Endodermal cell (in vitro differentiated cells): Measurements from ENCODE around the gene MYRIP. TPM values are rescaled to one million over a fixed set of nuclear protein-coding genes. Genes with fewer than 3 reads are reported as not detected.

Experiments used
- DNase-seq: peaks from one replicate; pipeline ENCODE4 v3.0.0-alpha.2; 2017
- H3K27ac ChIP-seq: 2 replicates; pipeline ENCODE4 v1.5.1; 2013; ENCODE audit warnings: mild to moderate bottlenecking, low read depth, low read length, moderate library complexity
- H3K27me3 ChIP-seq: 2 replicates; pipeline ENCODE4 v1.6.1; 2013; ENCODE audit warnings: mild to moderate bottlenecking, low read length, moderate library complexity; ENCODE audit not compliant: insufficient read depth, control insufficient read depth, poor library complexity, severe bottlenecking
- H3K36me3 ChIP-seq: 2 replicates; pipeline ENCODE4 v1.7.0; 2013; ENCODE audit warnings: mild to moderate bottlenecking, low read length, moderate library complexity; ENCODE audit not compliant: control insufficient read depth, insufficient read depth
- H3K4me1 ChIP-seq: one replicate; pipeline ENCODE4 v1.7.0; 2013; ENCODE audit warnings: low read length; ENCODE audit not compliant: control insufficient read depth, insufficient read depth
- H3K4me3 ChIP-seq: 2 replicates; pipeline ENCODE4 v1.5.1; 2013; ENCODE audit warnings: mild to moderate bottlenecking, low read length, moderate library complexity
- H3K9ac ChIP-seq: 2 replicates; pipeline ENCODE4 v1.6.1; 2013; ENCODE audit warnings: mild to moderate bottlenecking, low read length, moderate library complexity; ENCODE audit not compliant: poor library complexity, severe bottlenecking; ENCODE audit errors: extremely low read depth
- H3K9me3 ChIP-seq: 2 replicates; pipeline ENCODE4 v1.6.1; 2013; ENCODE audit warnings: mild to moderate bottlenecking, low read length, moderate library complexity; ENCODE audit not compliant: control insufficient read depth
- H3K27ac Mint-ChIP-seq: 2 replicates; pipeline ENCODE4 v1.8.0; 2020; ENCODE audit warnings: mixed read lengths
- H3K27me3 Mint-ChIP-seq: 2 replicates; pipeline ENCODE4 v1.8.0; 2021; ENCODE audit warnings: mild to moderate bottlenecking, mixed read lengths; ENCODE audit not compliant: insufficient read depth
- H3K36me3 Mint-ChIP-seq: 2 replicates; pipeline ENCODE4 v1.8.0; 2020; ENCODE audit warnings: low read depth, mixed read lengths
- H3K4me1 Mint-ChIP-seq: 2 replicates; pipeline ENCODE4 v1.8.0; 2020; ENCODE audit warnings: mixed read lengths
- H3K4me3 Mint-ChIP-seq: 2 replicates; pipeline ENCODE4 v1.8.0; 2020; ENCODE audit warnings: mild to moderate bottlenecking, moderate library complexity, mixed read lengths
- H3K9me3 Mint-ChIP-seq: 2 replicates; pipeline ENCODE4 v1.8.0; 2020; ENCODE audit warnings: mild to moderate bottlenecking, mixed read lengths
- CTCF ChIP-seq: fragments of 200-600 bp; sonication (generic); conservative IDR thresholded peaks from 2 replicates; pipeline ENCODE4 v1.5.0; 2021; ENCODE audit warnings: antibody characterized with exemption, mild to moderate bottlenecking
- WGBS, 2 experiments: methylation state at CpG; one replicate each; pipeline versions ENCODE4 v1.1.5 to v1.1.7; 2013; ENCODE audit warnings: missing lambda C conversion rate in 2 of 2, mixed read lengths in 1 of 2; ENCODE audit not compliant: insufficient coverage in 1 of 2, insufficient read length in 1 of 2; 5-methylcytosine and 5-hydroxymethylcytosine counted together
- total RNA-seq, 2 donors: library from RNA; stranded (reverse); fragmentation: NEBNext Ultra II Directional in 1 of 2; extraction: Animal tissue kit (Norgen Biotek cat#: 25700) in 1 of 2; gene quantifications; 2 replicates in 1 of 2; 3 replicates in 1 of 2; pipeline ENCODE4 v1.2.1, GENCODE V29; 2021

Gene MYRIP
- total RNA-seq, 2 donors from 2014 or later: 4.3 to 4.6 TPM

GRCh38 chr3:39779511-39780230 is 29.7 kb upstream of the MYRIP start:
- Histone ChIP-seq H3K27me3 (no peaks in the 10 kb centered on the region), H3K9me3 (no peaks in the 10 kb centered on the region), H3K9ac (no peak overlapping the region), H3K4me1 (no peaks in the 10 kb centered on the region), H3K27ac (no peak overlapping the region), H3K36me3 (no peaks in the 10 kb centered on the region), H3K4me3 (no peak overlapping the region)
- Mint-ChIP-seq H3K4me1 (peaks cover 9% of the 10 kb centered on the region), H3K4me3 (no peak overlapping the region), H3K27me3 (peaks cover 2% of the 10 kb centered on the region), H3K9me3 (peaks cover 20% of the 10 kb centered on the region), H3K36me3 (no peaks in the 10 kb centered on the region), H3K27ac (no peak overlapping the region)
- 96% methylated on average over 14 to 40 of the region's 40 CpGs for WGBS, 2 experiments
- no peak for DNase-seq
- no peak for TF ChIP-seq CTCF

DNA sequence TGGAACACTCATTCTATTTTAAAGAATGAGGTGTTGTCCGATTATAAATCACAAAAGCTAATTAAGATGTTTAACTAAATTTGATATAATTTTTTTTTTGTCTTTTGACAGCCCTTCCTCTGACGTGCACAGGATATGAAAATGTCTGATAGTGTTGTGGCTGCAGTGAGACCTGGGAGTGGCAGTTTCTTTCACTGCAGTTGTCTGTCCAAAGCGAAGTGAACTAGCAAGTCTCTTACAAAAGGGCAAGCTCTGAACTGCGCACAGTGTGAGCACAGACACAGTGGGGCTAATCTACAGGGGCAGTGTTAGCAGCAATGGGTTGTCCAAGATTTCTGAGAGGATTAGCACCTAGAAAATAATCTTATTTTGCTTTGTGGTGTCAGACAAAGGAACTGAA is 29.1 kb upstream of the MYRIP start:
- H3K4me3 Mint-ChIP-seq: no peak overlapping the region
- WGBS, 2 experiments: 93 to 100% methylated on average over 1 to 4 of the region's 4 CpGs
- Histone ChIP-seq H3K9me3 (no peaks in the 10 kb centered on the region), H3K27ac (no peak overlapping the region), H3K27me3 (no peaks in the 10 kb centered on the region), H3K4me1 (no peaks in the 10 kb centered on the region), H3K36me3 (no peaks in the 10 kb centered on the region), H3K9ac (no peak overlapping the region), H3K4me3 (no peak overlapping the region)
- no peaks in the 10 kb centered on the region for H3K36me3 Mint-ChIP-seq
- peaks cover 20% of the 10 kb centered on the region for H3K9me3 Mint-ChIP-seq
- H3K4me1 Mint-ChIP-seq: peaks cover 9% of the 10 kb centered on the region
- peaks cover 2% of the 10 kb centered on the region for H3K27me3 Mint-ChIP-seq
- H3K27ac Mint-ChIP-seq: no peak overlapping the region
- no peak for DNase-seq
- TF ChIP-seq CTCF: no peak

- Histone ChIP-seq H3K27ac (no peak overlapping the region), H3K9me3 (no peaks in the 10 kb centered on the region), H3K4me3 (no peak overlapping the region), H3K9ac (no peak overlapping the region), H3K27me3 (no peaks in the 10 kb centered on the region), H3K36me3 (no peaks in the 10 kb centered on the region), H3K4me1 (no peaks in the 10 kb centered on the region)
- Mint-ChIP-seq H3K4me1 (peaks cover 9% of the 10 kb centered on the region), H3K36me3 (no peaks in the 10 kb centered on the region), H3K9me3 (peaks cover 20% of the 10 kb centered on the region), H3K4me3 (no peak overlapping the region), H3K27me3 (peaks cover 2% of the 10 kb centered on the region), H3K27ac (no peak overlapping the region)
- WGBS, 2 experiments: 70% methylated on average over 1 of the region's 1 CpG; no CpG with 5 or more reads in 1 of the 2 experiments
- TF ChIP-seq CTCF: no peak
- no peak for DNase-seq
Measured at GRCh38 chr3:39781025-39781424, 28.4 kb upstream of the MYRIP start.
